OCI-LY1 (cell line): ENCODE measurements around the gene CFAP73.

ENCODE experiments used
- CTCF ChIP-seq: fragments of 200-600 bp; sonication (generic), shearing (Covaris generic); IDR thresholded peaks from 2 replicates; pipeline ENCODE4 v1.5.1; 2017; ENCODE audit warnings: mild to moderate bottlenecking, antibody characterized with exemption, low read length, moderate library complexity, mixed read lengths
- EZH2 ChIP-seq: fragments of 200-600 bp; sonication (generic), shearing (Covaris generic); IDR thresholded peaks from 2 replicates; pipeline ENCODE4 v1.8.0; 2017; ENCODE audit warnings: borderline replicate concordance, mixed run types, mild to moderate bottlenecking, antibody characterized with exemption, low read length, moderate library complexity, mixed read lengths

GRCh38 chr12:113203852-113204760 is 54.6 kb downstream of the CFAP73 start:
- TF ChIP-seq CTCF: no peak
- TF ChIP-seq EZH2: no peak
